Spleen (tissue), 7 donors: ENCODE results near the gene GGTLC2.

Experiments
- CTCF ChIP-seq, 11 experiments: fragments of 200-600 bp in 7 of 11; fragments of 450-650 bp in 4 of 11; sonication (generic) in 4 of 11; IDR thresholded peaks in 8 of 11; conservative IDR thresholded peaks in 3 of 11; 1 replicate in 7 of 11; 2 replicates in 4 of 11; pipeline versions ENCODE4 v1.4.0 to v1.8.0; 2016 to 2021; ENCODE audit warnings: antibody characterized with exemption in 11 of 11, inconsistent platforms in 4 of 11, mild to moderate bottlenecking in 1 of 11
- POLR2A ChIP-seq, 3 donors: fragments of 450-650 bp; IDR thresholded peaks; one replicate each; pipeline ENCODE4 v1.5.1; 2017; ENCODE audit warnings: antibody characterized with exemption in 3 of 3, mild to moderate bottlenecking in 1 of 3
- POLR2AphosphoS5 ChIP-seq, 3 donors: sonication (generic); formaldehyde crosslinking; IDR thresholded peaks; one replicate each; pipeline ENCODE4 v1.5.1; 2017; ENCODE audit warnings: antibody characterized with exemption in 3 of 3
- donor health status: DM: no; HTN: no; CAD: no; lungs with moderate emphysema.
- donor health status: DM: no; HTN: no; CAD: no.
- donor health status: DM: no; HTN: no; CAD: no.

GRCh38 chr22:22618448-22618847 is 26.0 kb upstream of the GGTLC2 start:
- TF ChIP-seq CTCF (IDR thresholded peaks at IDR 0.05 in 8 of 11, conservative IDR thresholded peaks at IDR 0.05 in 3 of 11) (no peak), POLR2AphosphoS5 (IDR thresholded peaks at IDR 0.05) (no peak), POLR2A (IDR thresholded peaks at IDR 0.05) (no peak)
